ENCODE measurements around the gene GK. TPM values are rescaled to one million over a fixed set of nuclear protein-coding genes. Genes with fewer than 3 reads are reported as not detected.
A peak's percentile ranks its signal among the peaks of the same experiment; 100 is the strongest.

The GK gene
- total RNA-seq, 6 experiments from 2014 or later, result 23.6 to 121 (median 73.2) TPM

GRCh38 chrX:30615229-30615628, 38.0 kb upstream of the GK start:
- Histone ChIP-seq H3K9me3 (no peaks in the 10 kb centered on the region), H3K4me1 (peaks cover 0 to 7% (median 0%) of the 10 kb centered on the region in 4 donors), H3K36me3 (no peaks in the 10 kb centered on the region), H3K27ac (no peak overlapping the region), H3K4me3 (no peak overlapping the region), H3K27me3 (peaks cover 0 to 4% of the 10 kb centered on the region in 2 donors)
- no peak for DNase-seq
- no peak for TF ChIP-seq POLR2A (IDR thresholded peaks at IDR 0.05)
- TF ChIP-seq, protein P1, sequence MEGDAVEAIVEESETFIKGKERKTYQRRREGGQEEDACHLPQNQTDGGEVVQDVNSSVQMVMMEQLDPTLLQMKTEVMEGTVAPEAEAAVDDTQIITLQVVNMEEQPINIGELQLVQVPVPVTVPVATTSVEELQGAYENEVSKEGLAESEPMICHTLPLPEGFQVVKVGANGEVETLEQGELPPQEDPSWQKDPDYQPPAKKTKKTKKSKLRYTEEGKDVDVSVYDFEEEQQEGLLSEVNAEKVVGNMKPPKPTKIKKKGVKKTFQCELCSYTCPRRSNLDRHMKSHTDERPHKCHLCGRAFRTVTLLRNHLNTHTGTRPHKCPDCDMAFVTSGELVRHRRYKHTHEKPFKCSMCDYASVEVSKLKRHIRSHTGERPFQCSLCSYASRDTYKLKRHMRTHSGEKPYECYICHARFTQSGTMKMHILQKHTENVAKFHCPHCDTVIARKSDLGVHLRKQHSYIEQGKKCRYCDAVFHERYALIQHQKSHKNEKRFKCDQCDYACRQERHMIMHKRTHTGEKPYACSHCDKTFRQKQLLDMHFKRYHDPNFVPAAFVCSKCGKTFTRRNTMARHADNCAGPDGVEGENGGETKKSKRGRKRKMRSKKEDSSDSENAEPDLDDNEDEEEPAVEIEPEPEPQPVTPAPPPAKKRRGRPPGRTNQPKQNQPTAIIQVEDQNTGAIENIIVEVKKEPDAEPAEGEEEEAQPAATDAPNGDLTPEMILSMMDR (IDR thresholded peaks at IDR 0.05), result no peak
- intact Hi-C loops (cut with DNase I), result no loop called here
- ATAC-seq, result no peak
- WGBS (ENCODE audit: insufficient coverage, low coverage, low lambda C conversion rate, missing lambda C conversion rate), result 36% methylated on average over 4 of the region's 4 CpGs

GRCh38 chrX:30618160-30618765, 35.0 kb upstream of the GK start:
- peak; percentile 71 to 90 (median 83) for ATAC-seq
- peak in 2 of 3 donors; percentile 32 to 53 for DNase-seq
- no peak overlapping the region for H3K4me3 ChIP-seq
- peaks cover 0 to 4% of the 10 kb centered on the region in 2 donors for H3K27me3 ChIP-seq
- H3K36me3 ChIP-seq, result no peaks in the 10 kb centered on the region
- 30% methylated on average over 6 of the region's 7 CpGs for WGBS (ENCODE audit: insufficient coverage, low coverage, low lambda C conversion rate, missing lambda C conversion rate)
- peak overlapping the region in 2 of 3 donors; percentile 35 to 49 for H3K27ac ChIP-seq
- intact Hi-C loops (cut with DNase I), result no loop called here
- no peaks in the 10 kb centered on the region for H3K4me1 ChIP-seq
- no peak for TF ChIP-seq POLR2A (IDR thresholded peaks at IDR 0.05)
- TF ChIP-seq, protein P1 (IDR thresholded peaks at IDR 0.05), result peak; percentile 30 to 40 (median 36)
- H3K9me3 ChIP-seq, result peaks cover 0 to 8% (median 0%) of the 10 kb centered on the region in 4 donors

DNA sequence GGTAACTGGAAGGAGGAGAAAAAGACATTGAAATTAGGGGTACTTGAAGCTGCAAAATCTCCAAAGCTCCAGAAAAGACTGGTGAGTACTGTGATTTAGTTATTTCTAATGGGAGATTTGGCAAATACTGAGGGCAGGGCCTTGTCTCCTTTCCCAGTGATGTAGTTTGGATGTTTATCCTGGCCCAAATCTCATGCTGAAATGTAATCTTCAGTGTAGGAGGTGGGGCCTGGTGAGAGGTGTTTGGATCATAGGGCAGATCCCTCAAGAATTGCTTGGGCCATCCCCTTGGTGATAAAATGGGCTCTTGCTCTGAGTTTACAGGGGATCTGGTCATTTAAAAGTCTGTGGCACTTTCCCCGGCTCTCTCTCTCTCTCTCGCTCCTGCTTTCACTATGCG, 33.1 kb upstream of the GK start:
- intact Hi-C loops (cut with DNase I), result no loop called here
- TF ChIP-seq, protein P1 (IDR thresholded peaks at IDR 0.05), result no peak
- no peak for TF ChIP-seq POLR2A (IDR thresholded peaks at IDR 0.05)
- Histone ChIP-seq H3K4me1 (no peaks in the 10 kb centered on the region), H3K4me3 (no peak overlapping the region), H3K27ac (peak overlapping the region; percentile 3 to 75 (median 34)), H3K9me3 (peaks cover 0 to 8% (median 0%) of the 10 kb centered on the region in 4 donors), H3K27me3 (no peaks in the 10 kb centered on the region), H3K36me3 (no peaks in the 10 kb centered on the region)
- WGBS (ENCODE audit: insufficient coverage, low coverage, low lambda C conversion rate, missing lambda C conversion rate), result 48% methylated on average over 3 of the region's 3 CpGs
- ATAC-seq (peak; percentile 49 to 74 (median 67)), DNase-seq (peak in 1 of 3 donors; percentile 53)

DNA sequence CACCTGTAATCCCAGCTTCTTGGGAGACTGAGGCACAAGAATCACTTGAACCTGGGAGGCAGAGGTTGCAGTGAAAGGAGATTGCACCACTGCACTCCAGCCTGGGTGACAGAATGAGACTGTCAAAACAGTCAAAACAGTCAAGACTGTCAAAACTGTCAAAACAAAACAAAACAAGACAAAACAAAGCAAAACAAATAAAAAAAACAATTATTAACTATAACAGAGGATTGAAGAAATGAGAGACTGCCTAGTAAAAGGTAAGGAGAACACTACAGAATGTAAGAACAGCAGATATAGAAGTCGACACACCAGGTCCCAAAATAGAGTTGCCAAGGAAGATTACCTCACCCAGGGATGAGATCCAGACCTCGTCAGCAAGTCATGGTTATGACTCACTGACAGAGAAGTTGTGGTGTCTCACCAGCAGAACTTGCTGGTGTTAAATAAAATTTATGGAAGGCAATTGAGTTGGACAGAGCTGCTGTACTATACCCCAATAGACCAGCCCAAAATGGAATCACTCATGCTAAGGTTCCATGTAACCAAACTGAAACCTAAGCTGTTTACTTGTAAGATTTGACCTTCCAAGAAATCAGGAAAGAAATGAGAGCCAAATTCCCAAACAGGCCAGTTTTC, 32.1 kb upstream of the GK start:
- H3K27me3 ChIP-seq, result no peaks in the 10 kb centered on the region
- intact Hi-C loops (cut with DNase I), result no loop called here
- H3K27ac ChIP-seq, result peak overlapping the region; percentile 3 to 75 (median 26)
- ATAC-seq (peak; percentile 69 to 87 (median 76)), DNase-seq (no peak)
- H3K9me3 ChIP-seq, result peaks cover 0 to 8% (median 0%) of the 10 kb centered on the region in 4 donors
- WGBS (ENCODE audit: insufficient coverage, low coverage, low lambda C conversion rate, missing lambda C conversion rate), result 34% methylated on average over 2 of the region's 2 CpGs
- no peaks in the 10 kb centered on the region for H3K36me3 ChIP-seq
- no peak for TF ChIP-seq POLR2A (IDR thresholded peaks at IDR 0.05)
- TF ChIP-seq, protein P1 (IDR thresholded peaks at IDR 0.05), result no peak
- H3K4me1 ChIP-seq, result peaks cover 0 to 9% (median 0%) of the 10 kb centered on the region in 4 donors
- H3K4me3 ChIP-seq, result no peak overlapping the region

Measured in right lobe of liver (tissue), 6 donors.